ENCODE data around the gene FAM180B. TPM values are rescaled to one million over a fixed set of nuclear protein-coding genes. Genes with fewer than 3 reads are reported as not detected.

The FAM180B gene
- total and polyA plus RNA-seq, 2 of the 8 experiments (the other 6 are each of a cell fraction or from before 2014, with no cell fraction given): 0.09 TPM; not detected in 1

GRCh38 chr11:47605921-47606320 lies 19.4 kb downstream of the FAM180B start:
- Histone ChIP-seq H3K27ac (ENCODE audit: low read depth, low read length) (no peak overlapping the region), H3K14ac (ENCODE audit: insufficient read length) (no peak overlapping the region), H3K4me2 (ENCODE audit: insufficient read depth in 1 of 2, low read depth in 2 of 2, low read length in 2 of 2) (no peak overlapping the region), H2BK12ac (ENCODE audit: low read depth, low read length) (no peak overlapping the region), H3K23ac (ENCODE audit: insufficient read length) (no peak overlapping the region), H3K4me1 (replicated peaks in 1 of 4; ENCODE audit: control insufficient read depth in 3 of 4, insufficient read depth in 4 of 4, low read length in 3 of 4) (no peaks in the 10 kb centered on the region; a peak in 1 of 7 replicates), H2BK20ac (ENCODE audit: low read length) (no peak overlapping the region), H4K20me1 (replicated peaks in 1 of 2; ENCODE audit: control insufficient read depth in 1 of 2, insufficient read depth in 2 of 2, low read length in 2 of 2) (no peaks in the 10 kb centered on the region), H4K91ac (replicated peaks; ENCODE audit: insufficient read length, low read length) (no peak overlapping the region), H2BK120ac (replicated peaks; ENCODE audit: low read depth, low read length) (no peak overlapping the region), H3K4me3 (ENCODE audit: extremely low read depth in 1 of 4, insufficient read depth in 2 of 4, low read depth in 3 of 4, low read length in 4 of 4) (no peak overlapping the region), H2AFZ (ENCODE audit: low read length) (no peak overlapping the region), H2BK15ac (ENCODE audit: low read length) (no peak overlapping the region), H3K27me3 (replicated peaks in 1 of 4; ENCODE audit: control insufficient read depth in 3 of 4, extremely low read depth in 1 of 4, insufficient read depth in 3 of 4, low read length in 3 of 4) (no peaks in the 10 kb centered on the region), H3K4ac (replicated peaks; ENCODE audit: insufficient read length, low read depth, low read length) (no peak overlapping the region), H4K8ac (ENCODE audit: extremely low read depth, insufficient read depth, low read length) (no peak overlapping the region), H3K9me3 (ENCODE audit: insufficient read depth in 2 of 2, low read depth in 1 of 2, low read length in 1 of 2) (no peaks in the 10 kb centered on the region), H3K18ac (ENCODE audit: extremely low read depth, low read length) (no peak overlapping the region), H3K9ac (replicated peaks in 1 of 4; ENCODE audit: extremely low read depth in 1 of 4, low read depth in 3 of 4, low read length in 3 of 4) (no peak overlapping the region), H3K56ac (replicated peaks; ENCODE audit: insufficient read length, low read depth, low read length) (no peak overlapping the region), H2AK5ac (ENCODE audit: low read depth, low read length) (no peak overlapping the region), H3K36me3 (ENCODE audit: control insufficient read depth in 2 of 4, insufficient read depth in 4 of 4, low read length in 3 of 4) (no peaks in the 10 kb centered on the region), H2BK5ac (ENCODE audit: low read depth, low read length) (no peak overlapping the region), H4K5ac (ENCODE audit: insufficient read length, low read depth, low read length) (no peak overlapping the region), H3K79me1 (ENCODE audit: low read depth, low read length) (no peaks in the 10 kb centered on the region), H3K79me2 (ENCODE audit: control insufficient read depth in 1 of 2, insufficient read depth in 2 of 2, low read length in 2 of 2) (no peaks in the 10 kb centered on the region), H3K23me2 (ENCODE audit: low read depth, low read length) (no peaks in the 10 kb centered on the region)
- CTCF ChIA-PET (ENCODE audit: partially characterized antibody): interaction anchor here (0.9 to 3.7 kb wide), 3 partner anchors 10 to 21 kb away, joined by 3 to 17 read pairs (median 6); no protein-coding TSS in a partner anchor
- FAIRE-seq: no peak
- no peak for DNase-seq (ENCODE audit: low read depth in 1 of 2, low spot score in 2 of 2)
- 96% methylated on average over 3 of the region's 3 CpGs; no CpG with 5 or more reads in 1 of the 2 experiments for WGBS, 2 experiments (ENCODE audit: extremely low coverage in 1 of 2, insufficient coverage in 1 of 2, insufficient read length in 1 of 2, insufficient replicate concordance in 2 of 2, low coverage in 1 of 2, low lambda C conversion rate in 2 of 2, missing lambda C conversion rate in 1 of 2)
- POLR2A ChIA-PET (ENCODE audit: partially characterized antibody): interaction anchor here (1.2 to 2.9 kb wide), 4 partner anchors 9 to 22 kb away, joined by 3 to 14 read pairs (median 4); partner anchors contain the start of gene C1QTNF4
- no peak for TF ChIP-seq KDM1A (IDR thresholded peaks at IDR 0.05; ENCODE audit: borderline replicate concordance, low read length)
- no peak for TF ChIP-seq RBBP5 (IDR thresholded peaks at IDR 0.05; ENCODE audit: borderline replicate concordance, low read depth, low read length)
- no peak for TF ChIP-seq RAD21 (IDR thresholded peaks at IDR 0.05 in 1 of 2, conservative IDR thresholded peaks at IDR 0.05 in 1 of 2; ENCODE audit: low read depth in 2 of 2, low read length in 2 of 2)
- no peak for TF ChIP-seq BCL11A (IDR thresholded peaks at IDR 0.05; ENCODE audit: low read depth in 2 of 2, low read length in 2 of 2)
- TF ChIP-seq SIX5 (IDR thresholded peaks at IDR 0.05; ENCODE audit: low read depth, low read length): no peak
- no peak for TF ChIP-seq POLR2AphosphoS5 (IDR thresholded peaks at IDR 0.05; ENCODE audit: low read depth, low read length)
- TF ChIP-seq EGR1 (IDR thresholded peaks at IDR 0.05; ENCODE audit: borderline replicate concordance, low read depth, low read length): no peak
- no peak for TF ChIP-seq TBP (IDR thresholded peaks at IDR 0.05; ENCODE audit: low read depth, low read length)
- no peak for TF ChIP-seq RXRA (IDR thresholded peaks at IDR 0.05; ENCODE audit: insufficient read depth, low read depth, low read length)
- TF ChIP-seq EP300 (IDR thresholded peaks at IDR 0.05; ENCODE audit: borderline replicate concordance in 1 of 2, low read depth in 2 of 2, low read length in 2 of 2): no peak
- no peak for TF ChIP-seq SIN3A (conservative IDR thresholded peaks at IDR 0.05 in 1 of 2, IDR thresholded peaks at IDR 0.05 in 1 of 2; ENCODE audit: low read depth in 1 of 2, low read length in 2 of 2)
- TF ChIP-seq RFX5 (IDR thresholded peaks at IDR 0.05; ENCODE audit: borderline replicate concordance, low read depth, low read length): no peak
- TF ChIP-seq SP2 (IDR thresholded peaks at IDR 0.05; ENCODE audit: low read length): no peak
- no peak for TF ChIP-seq SP1 (IDR thresholded peaks at IDR 0.05; ENCODE audit: low read depth, low read length)
